Naive thymus-derived CD4-positive, alpha-beta T cell (primary cell): ENCODE measurements around the gene GCFC2. TPM values are rescaled to one million over a fixed set of nuclear protein-coding genes. Genes with fewer than 3 reads are reported as not detected.
A peak's percentile ranks its signal among the peaks of the same experiment; 100 is the strongest.

Source experiments
- ATAC-seq: fragments of 150-1000 bp; cut with Tn5 transposase; 2 replicates; pipeline ENCODE4 v1.10.0; 2021; ENCODE audit warnings: mild to moderate bottlenecking, moderate library complexity
- CTCF ChIA-PET: fragments of 350-600 bp; sonication (Branson Sonifier 250); formaldehyde crosslinking; loops from one replicate; lab custom pipeline; 2021; ENCODE audit warnings: antibody characterized with exemption; lab: Charles Lee
- POLR2A ChIA-PET: fragments of 350-600 bp; sonication (Branson Sonifier 250); formaldehyde crosslinking; loops from one replicate; lab custom pipeline; 2021; ENCODE audit warnings: antibody characterized with exemption, inconsistent platforms; lab: Charles Lee
- DNase-seq, 9 donors: peaks; one replicate each; pipeline versions ENCODE4 v3.0.0 to v3.0.0-alpha.2; 2020 to 2022; ENCODE audit warnings: mixed read lengths in 1 of 9
- H3K27ac ChIP-seq: one replicate; pipeline ENCODE4 v1.7.0; 2013; ENCODE audit warnings: mild to moderate bottlenecking, low read depth, low read length, moderate library complexity
- H3K27me3 ChIP-seq, 2 donors: one replicate each; pipeline ENCODE4 v1.7.0; 2013; ENCODE audit warnings: low read length in 2 of 2, mild to moderate bottlenecking in 2 of 2, moderate library complexity in 2 of 2; ENCODE audit not compliant: control insufficient read depth in 2 of 2, insufficient read depth in 2 of 2
- H3K36me3 ChIP-seq, 3 experiments: 1 replicate in 2 of 3; 2 replicates in 1 of 3; pipeline ENCODE4 v1.7.0; 2013; ENCODE audit warnings: low read length in 3 of 3, mild to moderate bottlenecking in 3 of 3, moderate library complexity in 1 of 3; ENCODE audit not compliant: insufficient read depth in 3 of 3, control insufficient read depth in 2 of 3
- H3K4me1 ChIP-seq, 2 donors: one replicate each; pipeline ENCODE4 v1.7.0; 2013; ENCODE audit warnings: low read length in 2 of 2, mild to moderate bottlenecking in 2 of 2, moderate library complexity in 1 of 2; ENCODE audit not compliant: control insufficient read depth in 2 of 2, insufficient read depth in 2 of 2
- H3K4me3 ChIP-seq: 2 replicates; pipeline ENCODE4 v1.7.0; 2013; ENCODE audit warnings: mild to moderate bottlenecking, low read length
- H3K9me3 ChIP-seq, 3 experiments: 1 replicate in 2 of 3; 2 replicates in 1 of 3; pipeline ENCODE4 v1.7.0; 2013; ENCODE audit warnings: low read length in 3 of 3; ENCODE audit not compliant: control insufficient read depth in 2 of 3
- H3K27ac Mint-ChIP-seq, 9 donors: one replicate each; pipeline ENCODE4 v1.8.0; 2020 to 2022; ENCODE audit warnings: mixed read lengths in 9 of 9, mild to moderate bottlenecking in 8 of 9, moderate library complexity in 5 of 9, inconsistent platforms in 2 of 9
- H3K27me3 Mint-ChIP-seq, 5 donors: one replicate each; pipeline ENCODE4 v1.8.0; 2021 to 2022; ENCODE audit warnings: mixed read lengths in 5 of 5, mild to moderate bottlenecking in 1 of 5
- H3K36me3 Mint-ChIP-seq, 5 donors: one replicate each; pipeline ENCODE4 v1.8.0; 2020 to 2022; ENCODE audit warnings: mixed read lengths in 5 of 5, mild to moderate bottlenecking in 3 of 5, inconsistent platforms in 1 of 5
- H3K4me1 Mint-ChIP-seq, 7 donors: one replicate each; pipeline ENCODE4 v1.8.0; 2020 to 2022; ENCODE audit warnings: mixed read lengths in 7 of 7, mild to moderate bottlenecking in 3 of 7, inconsistent platforms in 1 of 7
- H3K4me3 Mint-ChIP-seq, 10 donors: one replicate each; pipeline ENCODE4 v1.8.0; 2020 to 2022; ENCODE audit warnings: mild to moderate bottlenecking in 10 of 10, mixed read lengths in 10 of 10, moderate library complexity in 6 of 10, inconsistent platforms in 2 of 10
- H3K9me3 Mint-ChIP-seq, 11 donors: one replicate each; pipeline ENCODE4 v1.8.0; 2020 to 2022; ENCODE audit warnings: mixed read lengths in 11 of 11, mild to moderate bottlenecking in 4 of 11, inconsistent platforms in 1 of 11, moderate library complexity in 1 of 11
- intact Hi-C, 2 donors: fragments of 100-400 bp; cut with micrococcal nuclease; formaldehyde crosslinking; loops; one replicate each; pipeline ENCODE4 v1.15.1; 2023
- polyA plus RNA-seq, 2 donors: library from polyadenylated mRNA; unstranded; fragments of 300-500 nt; fragmentation: Illumina TruSeq; gene quantifications; one replicate each; pipeline ENCODE4 v1.2.3, GENCODE V29; 2021
- total RNA-seq, 6 experiments: library from RNA in 5 of 6; stranded (reverse) in 5 of 6; gene quantifications; 1 replicate in 5 of 6; 2 replicates in 1 of 6; pipeline ENCODE4 v1.2.3 and lab custom pipeline; 2021 to 2026

GCFC2 gene
- total and polyA plus RNA-seq, 7 experiments from 2014 or later, result 15.8 to 31.7 (median 26.5) TPM

DNA sequence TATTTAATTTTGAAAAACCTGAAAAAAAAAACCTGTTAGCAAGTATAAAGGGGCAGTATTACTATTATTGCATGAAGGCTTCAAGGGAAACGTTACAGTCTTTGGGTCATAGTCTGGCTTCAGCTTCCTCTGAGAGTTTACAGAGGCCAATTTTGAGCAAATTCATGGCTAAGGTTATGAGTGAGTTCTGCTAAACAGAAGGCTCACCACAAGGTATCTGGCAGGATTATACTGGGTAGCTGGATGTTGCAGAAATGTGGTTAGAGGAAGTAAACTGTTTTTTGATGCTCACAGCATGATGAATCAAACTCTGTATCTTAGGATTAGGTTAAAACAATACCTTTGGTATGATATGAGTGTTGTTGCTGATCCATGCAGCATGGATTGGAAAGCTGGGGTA is 54.9 kb downstream of the GCFC2 start:
- H3K36me3 Mint-ChIP-seq, result peaks cover 40 to 91% (median 89%) of the 10 kb centered on the region in 5 donors

DNA sequence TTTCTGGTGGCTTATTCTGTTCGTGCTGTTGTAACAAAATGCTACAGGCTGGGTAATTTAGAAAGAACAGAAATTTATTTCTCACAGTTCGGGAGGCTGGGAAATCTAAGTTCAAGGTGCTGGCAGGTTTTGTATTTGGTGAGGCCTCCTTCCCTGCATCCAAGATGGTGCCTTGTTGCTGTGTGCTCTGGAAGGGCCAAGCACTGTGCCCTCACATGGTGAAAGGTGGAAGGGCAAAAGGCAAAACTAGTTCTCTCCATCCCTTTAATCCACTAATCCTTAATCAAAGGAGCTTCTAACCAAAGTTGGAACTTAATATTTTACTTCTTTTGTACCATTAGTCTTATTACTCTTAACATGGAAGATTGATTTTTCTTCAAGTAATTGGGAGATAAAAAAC is 56.7 kb downstream of the GCFC2 start:
- CTCF ChIA-PET, result interaction anchor here (0.6 to 1.1 kb wide), 2 partner anchors 9 to 14 kb away, joined by 3 to 5 read pairs; no protein-coding TSS in a partner anchor
- Mint-ChIP-seq H3K36me3 (peaks cover 28 to 88% (median 70%) of the 10 kb centered on the region in 5 donors), H3K27me3 (no peaks in the 10 kb centered on the region), H3K4me1 (peaks cover 11 to 67% (median 46%) of the 10 kb centered on the region in 7 donors), H3K9me3 (peaks cover 2 to 14% (median 6%) of the 10 kb centered on the region in 11 donors), H3K4me3 (no peak overlapping the region), H3K27ac (peak overlapping the region in 2 of 9 donors; percentile 15 to 62)
- Histone ChIP-seq H3K27me3 (no peaks in the 10 kb centered on the region), H3K4me1 (no peaks in the 10 kb centered on the region), H3K27ac (no peak overlapping the region), H3K4me3 (no peak overlapping the region), H3K36me3 (peaks cover 23 to 84% (median 23%) of the 10 kb centered on the region in 3 experiments), H3K9me3 (peaks cover 0 to 4% (median 0%) of the 10 kb centered on the region in 3 experiments)
- POLR2A ChIA-PET, result no interaction called here
- ATAC-seq, result no peak
- DNase-seq, result no peak
- intact Hi-C loops, result no loop called here

More for the DNA sequence above, 54.9 kb downstream of the GCFC2 start:
- intact Hi-C loops, result no loop called here
- Histone ChIP-seq H3K9me3 (peaks cover 0 to 4% (median 0%) of the 10 kb centered on the region in 3 experiments), H3K4me3 (no peak overlapping the region), H3K4me1 (no peaks in the 10 kb centered on the region), H3K27me3 (no peaks in the 10 kb centered on the region), H3K27ac (no peak overlapping the region), H3K36me3 (peaks cover 23 to 84% (median 23%) of the 10 kb centered on the region in 3 experiments)
- POLR2A ChIA-PET, result interaction anchor here (0.9 kb wide), 1 partner anchor 9 kb away, joined by 3 read pairs; the partner anchor contains the start of gene MRPL19
- ATAC-seq, result no peak
- Mint-ChIP-seq H3K9me3 (peaks cover 4 to 28% (median 16%) of the 10 kb centered on the region in 11 donors), H3K4me1 (peaks cover 7 to 54% (median 31%) of the 10 kb centered on the region in 7 donors), H3K4me3 (no peak overlapping the region), H3K27me3 (no peaks in the 10 kb centered on the region), H3K27ac (peak overlapping the region in 2 of 9 donors; percentile 3 to 67)
- DNase-seq, result no peak
- CTCF ChIA-PET, result interaction anchor here (1.2 to 2.5 kb wide), 2 partner anchors 14 to 21 kb away, joined by 3 to 6 read pairs; no protein-coding TSS in a partner anchor

DNA sequence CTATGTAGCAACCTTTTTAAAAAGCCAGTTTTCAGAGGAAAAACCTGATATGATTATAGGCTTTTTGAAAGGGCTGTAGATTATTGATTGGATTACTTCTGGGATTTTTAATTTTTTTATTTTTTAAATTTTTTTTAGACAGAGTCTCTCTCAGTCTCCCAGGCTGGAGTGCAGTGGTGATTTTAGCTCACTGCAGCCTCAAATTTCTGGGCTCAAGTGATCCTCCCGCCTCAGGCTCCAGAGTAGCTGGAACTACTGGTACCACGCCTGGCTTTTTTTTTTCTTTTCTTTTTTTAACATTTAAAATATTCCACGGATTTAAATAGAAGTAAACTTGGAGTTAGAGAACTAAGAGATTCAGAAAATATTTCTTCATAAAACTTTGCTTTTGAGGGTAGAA is 62.9 kb downstream of the GCFC2 start:
- ChIA-PET CTCF (no interaction called here), POLR2A (interaction anchor here (2.3 kb wide), 1 partner anchor 63 kb away, joined by 12 read pairs; the partner anchor contains the start of gene GCFC2)
- Histone ChIP-seq H3K27me3 (no peaks in the 10 kb centered on the region), H3K36me3 (peaks cover 5 to 34% (median 8%) of the 10 kb centered on the region in 3 experiments), H3K27ac (no peak overlapping the region), H3K4me3 (peak overlapping the region; percentile 92), H3K9me3 (no peaks in the 10 kb centered on the region), H3K4me1 (peaks cover 7 to 17% of the 10 kb centered on the region in 2 donors)
- intact Hi-C loops, result loop anchor here in 1 of 2 donors (5.0 kb wide), 1 partner anchor 805 kb away; no protein-coding TSS in a partner anchor
- Mint-ChIP-seq H3K4me1 (peaks cover 25 to 54% (median 50%) of the 10 kb centered on the region in 7 donors), H3K27ac (peak overlapping the region in 7 of 9 donors; percentile 54 to 93 (median 86)), H3K27me3 (no peaks in the 10 kb centered on the region), H3K9me3 (peaks cover 0 to 7% (median 0%) of the 10 kb centered on the region in 11 donors), H3K4me3 (peak overlapping the region; percentile 83 to 96 (median 93)), H3K36me3 (peaks cover 13 to 35% (median 14%) of the 10 kb centered on the region in 5 donors)
- ATAC-seq, result no peak
- DNase-seq, result no peak

DNA sequence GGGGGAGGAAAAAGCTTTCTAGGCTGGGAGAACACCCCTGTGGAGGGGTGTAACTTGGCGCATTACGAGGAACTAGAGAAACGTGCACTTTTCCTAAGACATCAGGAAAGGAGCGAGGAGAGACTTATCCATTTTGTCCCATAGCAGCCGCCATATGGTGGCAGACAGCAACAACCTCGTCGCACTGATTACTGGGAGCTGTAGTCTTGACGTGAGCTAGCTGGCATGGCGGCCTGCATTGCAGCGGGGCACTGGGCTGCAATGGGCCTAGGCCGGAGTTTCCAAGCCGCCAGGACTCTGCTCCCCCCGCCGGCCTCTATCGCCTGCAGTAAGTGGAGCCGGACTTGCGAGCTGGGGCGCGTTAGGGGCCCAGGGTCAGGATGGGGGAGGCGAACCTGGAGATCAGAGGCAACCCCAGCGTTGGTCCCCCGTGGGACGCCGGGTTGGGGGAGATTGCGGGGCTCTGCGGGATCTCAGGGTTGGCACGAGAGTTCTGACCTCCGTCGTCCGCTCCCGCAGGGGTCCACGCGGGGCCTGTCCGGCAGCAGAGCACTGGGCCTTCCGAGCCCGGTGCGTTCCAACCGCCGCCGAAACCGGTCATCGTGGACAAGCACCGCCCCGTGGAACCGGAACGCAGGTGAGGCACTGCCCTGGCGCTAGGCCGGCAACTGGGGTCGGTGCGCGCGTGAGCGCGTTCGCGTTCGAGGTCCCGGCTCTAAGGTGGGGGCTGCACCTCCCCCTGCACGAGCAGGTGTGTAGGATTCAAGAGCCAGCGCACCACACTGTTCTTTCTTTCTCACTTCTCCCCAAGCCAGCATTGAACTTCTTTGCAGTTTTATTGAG is 63.9 kb downstream of the GCFC2 start, which contains the start of gene MRPL19:
Gene MRPL19, plus strand, starts transcription at position 201 of the 843 bp plus-strand sequence. Its CDS starts 25 bp downstream, at position 226.
- H3K27ac Mint-ChIP-seq, result peak within 1 kb of the TSS; percentile 80 to 98 (median 87)
- DNase-seq (peak; percentile 45 to 81 (median 74)), ATAC-seq (peak; percentile 98)
- intact Hi-C loops, result loop anchor here (1.0 to 5.0 kb wide), 3 partner anchors 63 to 805 kb away; partner anchors contain the start of genes GCFC2 (in 2 of the 2) and POLE4 (in 1 of the 2)
- peak within 1 kb of the TSS; percentile 83 to 96 (median 93) for H3K4me3 Mint-ChIP-seq
- H3K27me3 Mint-ChIP-seq, result no peaks in the 10 kb centered on the region
- Histone ChIP-seq H3K4me3 (peak within 1 kb of the TSS; percentile 92), H3K4me1 (peaks cover 7 to 17% of the 10 kb centered on the region in 2 donors), H3K36me3 (peaks cover 0 to 26% (median 5%) of the 10 kb centered on the region in 3 experiments), H3K9me3 (no peaks in the 10 kb centered on the region), H3K27me3 (no peaks in the 10 kb centered on the region), H3K27ac (peak within 1 kb of the TSS; percentile 80)
- peaks cover 25 to 51% (median 45%) of the 10 kb centered on the region in 7 donors for H3K4me1 Mint-ChIP-seq
- ChIA-PET POLR2A (interaction anchor here (1.0 to 2.3 kb wide), 4 partner anchors 10 to 812 kb away, joined by 3 to 12 read pairs (median 4); partner anchors contain the start of gene GCFC2), CTCF (interaction anchor here (1.0 to 1.7 kb wide), 6 partner anchors 11 to 64 kb away, joined by 3 to 4 read pairs (median 4); partner anchors contain the start of gene GCFC2)
- peaks cover 0 to 7% (median 0%) of the 10 kb centered on the region in 11 donors for H3K9me3 Mint-ChIP-seq
- H3K36me3 Mint-ChIP-seq, result peaks cover 7 to 28% (median 10%) of the 10 kb centered on the region in 5 donors

DNA sequence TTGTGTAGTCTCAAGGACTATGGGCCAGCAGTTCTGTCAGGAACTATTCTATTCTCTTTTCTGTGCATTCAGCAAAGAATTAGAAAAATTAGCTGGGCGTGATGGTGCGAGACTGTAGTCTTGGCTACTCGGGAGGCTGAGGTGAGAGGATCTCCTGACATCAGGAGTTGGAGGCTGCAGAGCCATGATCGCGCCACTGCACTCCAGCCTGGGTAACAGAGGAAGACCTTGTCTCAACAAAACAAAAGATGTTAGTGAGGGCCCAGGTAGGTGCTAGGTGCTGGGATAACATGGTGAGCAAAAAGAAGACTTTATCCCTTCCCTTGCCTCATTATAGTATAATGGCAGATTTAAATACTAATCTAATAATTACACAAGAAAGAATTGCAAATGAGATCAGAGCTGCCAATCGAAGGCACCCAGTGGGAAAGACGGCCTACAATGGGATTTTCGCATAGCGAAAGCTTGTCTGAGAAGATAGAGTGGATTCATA is 64.6 kb downstream of the GCFC2 start:
- peak overlapping the region; percentile 80 for H3K27ac ChIP-seq
- Mint-ChIP-seq H3K4me3 (peak overlapping the region; percentile 83 to 96 (median 93)), H3K27ac (peak overlapping the region; percentile 80 to 98 (median 87)), H3K36me3 (peaks cover 4 to 22% (median 7%) of the 10 kb centered on the region in 5 donors), H3K4me1 (peaks cover 25 to 47% (median 41%) of the 10 kb centered on the region in 7 donors), H3K27me3 (no peaks in the 10 kb centered on the region), H3K9me3 (peaks cover 0 to 7% (median 0%) of the 10 kb centered on the region in 11 donors)
- DNase-seq (no peak), ATAC-seq (peak; percentile 3)
- H3K4me3 ChIP-seq, result peak overlapping the region; percentile 92
- no peaks in the 10 kb centered on the region for H3K27me3 ChIP-seq
- peaks cover 7 to 17% of the 10 kb centered on the region in 2 donors for H3K4me1 ChIP-seq
- H3K9me3 ChIP-seq, result no peaks in the 10 kb centered on the region
- H3K36me3 ChIP-seq, result peaks cover 0 to 19% (median 1%) of the 10 kb centered on the region in 3 experiments
- CTCF ChIA-PET, result interaction anchor here (1.0 to 1.7 kb wide), 6 partner anchors 11 to 65 kb away, joined by 3 to 4 read pairs (median 4); partner anchors contain the start of gene GCFC2
- intact Hi-C loops, result loop anchor here (1.0 to 5.0 kb wide), 3 partner anchors 64 to 804 kb away; partner anchors contain the start of genes GCFC2 (in 2 of the 2) and POLE4 (in 1 of the 2)
- POLR2A ChIA-PET, result interaction anchor here (1.1 to 2.3 kb wide), 2 partner anchors 18 to 65 kb away, joined by 3 to 12 read pairs; partner anchors contain the start of gene GCFC2
